HepG2 (cell line): ENCODE data around the gene AGT. TPM values are rescaled to one million over a fixed set of nuclear protein-coding genes. Genes with fewer than 3 reads are reported as not detected.

Experiments
- ATAC-seq: fragments of 200-7000 bp; cut with Tn5 transposase; 3 replicates; pipeline ENCODE4 v1.9.1; 2020; ENCODE audit warnings: mild to moderate bottlenecking, moderate library complexity
- BruUV-seq: library from RNA; stranded (reverse); fragments of 400-500 nt; replicated peaks from 2 replicates; lab custom pipeline; 2021; lab: Mats Ljungman, UMichigan
- CTCF ChIA-PET: fragments of 300-600 bp; formaldehyde crosslinking; extraction: SDS; loops from one replicate; lab custom pipeline; 2021; ENCODE audit warnings: low total read pairs, inconsistent platforms, low intra/inter-chr PET ratio; lab: Yijun Ruan, JAX
- POLR2A ChIA-PET: fragments of 350-600 bp; sonication (Branson Sonifier 250); formaldehyde crosslinking; loops from one replicate; lab custom pipeline; 2020; ENCODE audit warnings: antibody characterized with exemption, inconsistent platforms; lab: Yijun Ruan, JAX
- DNase-seq: peaks from one replicate; pipeline ENCODE4 v3.0.0-alpha.2; 2015; ENCODE audit warnings: low spot score
- FAIRE-seq: peaks from 3 replicates; lab custom pipeline; 2011; peaks lifted over from hg19 to GRCh38; lab: Jason Lieb, UNC
- H2AFZ ChIP-seq: one replicate; pipeline ENCODE4 v1.6.1; 2011; ENCODE audit warnings: low read length, inconsistent platforms
- H3K27ac ChIP-seq: fragments of 300-600 bp; 3 replicates; pipeline ENCODE4 v1.8.0; 2011; ENCODE audit warnings: mixed run types, mild to moderate bottlenecking, mixed read lengths, low read length, inconsistent platforms; ENCODE audit not compliant: insufficient read depth; ENCODE audit errors: extremely low read length
- H3K27me3 ChIP-seq, 2 experiments: fragments of 200-600 bp in 1 of 2; 2 replicates in 1 of 2; 3 replicates in 1 of 2; pipeline versions ENCODE4 v1.6.0 to v1.8.0; 2011; ENCODE audit warnings: low read length in 2 of 2, mild to moderate bottlenecking in 2 of 2, moderate library complexity in 2 of 2, inconsistent platforms in 1 of 2; ENCODE audit not compliant: insufficient read depth in 2 of 2, control insufficient read depth in 1 of 2
- H3K36me3 ChIP-seq, 2 experiments: fragments of 200-600 bp in 1 of 2; replicated peaks in 1 of 2; 2 replicates in 1 of 2; 3 replicates in 1 of 2; pipeline versions ENCODE4 v1.5.1 to v1.8.0; 2011; ENCODE audit warnings: low read length in 2 of 2, inconsistent platforms in 1 of 2; ENCODE audit not compliant: insufficient read depth in 2 of 2, control insufficient read depth in 1 of 2
- H3K4me1 ChIP-seq: 2 replicates; pipeline ENCODE4 v1.5.1; 2012; ENCODE audit warnings: low read length, inconsistent platforms; ENCODE audit not compliant: insufficient read depth
- H3K4me2 ChIP-seq: 2 replicates; pipeline ENCODE4 v1.6.0; 2011; ENCODE audit warnings: low read depth, low read length, inconsistent platforms
- H3K4me3 ChIP-seq, 3 experiments: fragments of 200-600 bp in 1 of 3; sonication (generic), shearing (Covaris generic) in 1 of 3; replicated peaks in 1 of 3; 2 replicates each; pipeline ENCODE4 v1.5.1; 2011 to 2016; ENCODE audit warnings: low read length in 3 of 3, inconsistent platforms in 2 of 3, low read depth in 2 of 3, mild to moderate bottlenecking in 2 of 3, control low read depth in 1 of 3, mixed read lengths in 1 of 3; ENCODE audit not compliant: insufficient read depth in 1 of 3
- H3K79me2 ChIP-seq: one replicate; pipeline ENCODE4 v1.6.1; 2011; ENCODE audit warnings: low read length, inconsistent platforms; ENCODE audit not compliant: insufficient read depth
- H3K9ac ChIP-seq: 2 replicates; pipeline ENCODE4 v1.6.0; 2011; ENCODE audit warnings: mild to moderate bottlenecking, low read depth, low read length, inconsistent platforms; ENCODE audit not compliant: insufficient read depth
- H3K9me3 ChIP-seq: 2 replicates; pipeline ENCODE4 v1.5.1; 2012; ENCODE audit warnings: mild to moderate bottlenecking, low read length
- H4K20me1 ChIP-seq: 2 replicates; pipeline ENCODE4 v1.6.0; 2011; ENCODE audit warnings: inconsistent platforms, mild to moderate bottlenecking, low read length, moderate library complexity; ENCODE audit not compliant: insufficient read depth
- ASH2L ChIP-seq: fragments of 300-600, 200-600 bp; sonication (generic); IDR thresholded peaks from 2 replicates; pipeline ENCODE4 v1.7.0; 2017; ENCODE audit warnings: low read depth, mild to moderate bottlenecking, moderate library complexity, mixed read lengths, low read length; ENCODE audit not compliant: insufficient read length
- GMEB1 ChIP-seq: sonication (generic); formaldehyde crosslinking; IDR thresholded peaks from 2 replicates; pipeline ENCODE4 v1.5.1; 2020; ENCODE audit warnings: missing genetic modification reagents, mild to moderate bottlenecking, borderline replicate concordance
- KDM3A ChIP-seq: IDR thresholded peaks from 2 replicates; pipeline ENCODE4 v1.6.1; 2018; ENCODE audit warnings: low read depth, missing compliant biosample characterization
- MIER3 ChIP-seq: IDR thresholded peaks from 2 replicates; pipeline ENCODE4 v1.6.1; 2016; ENCODE audit warnings: missing compliant biosample characterization, borderline replicate concordance
- NCOA5 ChIP-seq: sonication (generic); formaldehyde crosslinking; IDR thresholded peaks from 2 replicates; pipeline ENCODE4 v1.4.0; 2020; ENCODE audit warnings: missing genetic modification reagents
- NR3C1 ChIP-seq: sonication (generic); formaldehyde crosslinking; IDR thresholded peaks from 2 replicates; pipeline ENCODE4 v1.4.0; 2020; ENCODE audit warnings: missing genetic modification reagents
- POLR2AphosphoS5 ChIP-seq: IDR thresholded peaks from 2 replicates; pipeline ENCODE4 v1.6.1; 2012; ENCODE audit warnings: low read depth, low read length
- PREB ChIP-seq: sonication (generic); formaldehyde crosslinking; IDR thresholded peaks from 2 replicates; pipeline ENCODE4 v1.4.0; 2020; ENCODE audit warnings: missing genetic modification reagents
- RFXAP ChIP-seq: sonication (generic); formaldehyde crosslinking; IDR thresholded peaks from 2 replicates; pipeline ENCODE4 v1.4.0; 2020; ENCODE audit warnings: missing genetic modification reagents, borderline replicate concordance
- SAFB2 ChIP-seq: sonication (generic); formaldehyde crosslinking; IDR thresholded peaks from 2 replicates; pipeline ENCODE4 v1.5.1; 2020; ENCODE audit warnings: missing genetic modification reagents, low read depth, mild to moderate bottlenecking, borderline replicate concordance
- SIX4 ChIP-seq: sonication (generic); formaldehyde crosslinking; IDR thresholded peaks from 2 replicates; pipeline ENCODE4 v1.4.0; 2020; ENCODE audit warnings: missing genetic modification reagents
- TBX3 ChIP-seq: fragments of 450-650 bp; IDR thresholded peaks from 2 replicates; pipeline ENCODE4 v1.6.1; 2017; ENCODE audit warnings: antibody characterized with exemption, mild to moderate bottlenecking, inconsistent platforms, borderline replicate concordance
- TOE1 ChIP-seq: sonication (generic); formaldehyde crosslinking; IDR thresholded peaks from 2 replicates; pipeline ENCODE4 v1.4.0; 2020; ENCODE audit warnings: mild to moderate bottlenecking, missing genetic modification reagents
- ZNF432 ChIP-seq: sonication (generic); formaldehyde crosslinking; IDR thresholded peaks from 2 replicates; pipeline ENCODE4 v1.5.0; 2020; ENCODE audit warnings: missing genetic modification reagents, mild to moderate bottlenecking, borderline replicate concordance
- WGBS: methylation state at CpG from one replicate; pipeline ENCODE4 v1.1.6; 2017; ENCODE audit warnings: low lambda C conversion rate; 5-methylcytosine and 5-hydroxymethylcytosine counted together
- in situ Hi-C: cut with HindIII; loops from 2 replicates; pipeline ENCODE4 v1.10.0; 2017; ENCODE audit warnings: low pct_unique_long_range_greater_than_20kb; ENCODE audit not compliant: extremely low pct_ligation_motif_present
- intact Hi-C: fragments of 100-400 bp; cut with micrococcal nuclease; formaldehyde crosslinking; loops from one replicate; pipeline ENCODE4 v1.10.0; 2022; ENCODE audit not compliant: unreplicated experiment
- polyA plus RNA-seq, 8 experiments: library from polyadenylated mRNA; depleted of rRNA in 3 of 8; stranded (reverse) in 7 of 8; unstranded in 1 of 8; fragments of >200 nt; fragmentation: Illumina TruSeq in 4 of 8; extraction: Trizol in 4 of 8; gene quantifications; 2 replicates each; pipeline versions ENCODE4 v1.2.1 to v1.2.3, GENCODE V29; 2011 to 2016; ENCODE audit warnings: low read depth in 4 of 8, missing spikeins in 1 of 8, mixed read lengths in 1 of 8; ENCODE audit not compliant: insufficient read depth in 1 of 8
- total RNA-seq, 5 experiments: library from RNA; depleted of rRNA; stranded (reverse); fragments of >200 nt; fragmentation: Illumina TruSeq; extraction: Trizol; gene quantifications; 2 replicates each; pipeline ENCODE4 v1.2.3, GENCODE V29; 2016; ENCODE audit warnings: low read depth in 1 of 5
- TF ChIP-seq, protein P1 (sequence below): sonication (generic); formaldehyde crosslinking; IDR thresholded peaks from 2 replicates; pipeline ENCODE4 v1.5.0; 2020; ENCODE audit warnings: missing genetic modification reagents, mild to moderate bottlenecking, borderline replicate concordance

AGT gene
- total and polyA plus RNA-seq, 2 of the 13 experiments (the other 11 are each of a cell fraction or from before 2014, with no cell fraction given): 892 to 2,071 TPM

DNA sequence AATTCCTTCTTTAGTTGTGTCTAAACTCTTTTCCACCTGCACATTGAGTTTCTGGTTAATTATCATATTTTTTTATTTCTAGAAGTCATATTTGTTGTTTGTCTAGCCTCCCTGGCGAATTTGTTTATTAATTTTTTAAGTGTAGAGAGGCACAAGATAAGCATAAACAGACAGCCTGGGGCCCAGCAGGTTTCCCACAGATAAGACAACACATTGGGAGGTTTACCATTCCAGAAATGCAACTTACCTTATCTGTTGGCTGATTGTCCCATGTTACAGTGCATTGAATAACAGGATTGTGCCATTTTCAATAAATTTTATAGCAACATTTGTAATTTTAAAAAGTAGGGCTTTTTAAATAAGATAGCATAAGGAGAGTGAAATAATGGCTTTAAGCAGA lies 36.7 kb downstream of the AGT start:
- Histone ChIP-seq H3K9ac (no peak overlapping the region), H3K4me2 (no peak overlapping the region), H3K79me2 (no peaks in the 10 kb centered on the region), H3K36me3 (peaks cover 10 to 60% of the 10 kb centered on the region in 2 experiments), H3K27me3 (no peaks in the 10 kb centered on the region), H3K9me3 (no peaks in the 10 kb centered on the region), H4K20me1 (no peaks in the 10 kb centered on the region), H3K27ac (no peak overlapping the region), H2AFZ (no peak overlapping the region), H3K4me3 (no peak overlapping the region), H3K4me1 (peaks cover 31% of the 10 kb centered on the region)
- ATAC-seq (no peak), DNase-seq (no peak), FAIRE-seq (no peak)
- POLR2A ChIA-PET: no interaction called here
- TF ChIP-seq SAFB2: no peak
- TF ChIP-seq MIER3 (CRISPR knock-in tag): no peak
- no peak for TF ChIP-seq ASH2L
- no peak for TF ChIP-seq RFXAP (CRISPR knock-in tag)
- TF ChIP-seq ZNF432 (CRISPR knock-in tag): no peak
- TF ChIP-seq KDM3A: no peak
- TF ChIP-seq GMEB1 (CRISPR knock-in tag): no peak
- TF ChIP-seq TOE1 (CRISPR knock-in tag): no peak
- 92% methylated on average over 1 of the region's 1 CpG for WGBS
- CTCF ChIA-PET: no interaction called here
- intact Hi-C loops (no loop called here), in situ Hi-C loops (no loop called here)
- no TSS peak for BruUV-seq

- Histone ChIP-seq H3K4me1 (peaks cover 5% of the 10 kb centered on the region), H3K9me3 (no peaks in the 10 kb centered on the region), H2AFZ (no peak overlapping the region), H3K4me3 (no peak overlapping the region), H3K4me2 (no peak overlapping the region), H3K36me3 (peaks cover 14 to 81% of the 10 kb centered on the region in 2 experiments), H3K9ac (no peak overlapping the region), H3K27ac (no peak overlapping the region), H4K20me1 (no peaks in the 10 kb centered on the region), H3K79me2 (no peaks in the 10 kb centered on the region), H3K27me3 (no peaks in the 10 kb centered on the region)
- ATAC-seq (no peak), DNase-seq (no peak), FAIRE-seq (no peak)
- in situ Hi-C loops: no loop called here
- ChIA-PET POLR2A (no interaction called here), CTCF (no interaction called here)
- no TSS peak for BruUV-seq
- 97% methylated on average over 2 of the region's 2 CpGs for WGBS
- intact Hi-C loops: no loop called here
- TF ChIP-seq NR3C1 (CRISPR knock-in tag): no peak
- TF ChIP-seq, protein P1, sequence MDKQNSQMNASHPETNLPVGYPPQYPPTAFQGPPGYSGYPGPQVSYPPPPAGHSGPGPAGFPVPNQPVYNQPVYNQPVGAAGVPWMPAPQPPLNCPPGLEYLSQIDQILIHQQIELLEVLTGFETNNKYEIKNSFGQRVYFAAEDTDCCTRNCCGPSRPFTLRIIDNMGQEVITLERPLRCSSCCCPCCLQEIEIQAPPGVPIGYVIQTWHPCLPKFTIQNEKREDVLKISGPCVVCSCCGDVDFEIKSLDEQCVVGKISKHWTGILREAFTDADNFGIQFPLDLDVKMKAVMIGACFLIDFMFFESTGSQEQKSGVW (CRISPR knock-in tag): no peak
- TF ChIP-seq NCOA5 (CRISPR knock-in tag): no peak
- TF ChIP-seq PREB: no peak
- TF ChIP-seq SIX4 (CRISPR knock-in tag): no peak
- no peak for TF ChIP-seq POLR2AphosphoS5
- TF ChIP-seq TBX3: no peak
Observed at GRCh38 chr1:230674581-230674980, 39.3 kb downstream of the AGT start.
